Measurements from ENCODE around the gene ZSWIM6. TPM values are rescaled to one million over a fixed set of nuclear protein-coding genes. Genes with fewer than 3 reads are reported as not detected.

Gene ZSWIM6
- total RNA-seq, 6 experiments from 2014 or later, result 9.7 to 13.5 (median 11.7) TPM

DNA sequence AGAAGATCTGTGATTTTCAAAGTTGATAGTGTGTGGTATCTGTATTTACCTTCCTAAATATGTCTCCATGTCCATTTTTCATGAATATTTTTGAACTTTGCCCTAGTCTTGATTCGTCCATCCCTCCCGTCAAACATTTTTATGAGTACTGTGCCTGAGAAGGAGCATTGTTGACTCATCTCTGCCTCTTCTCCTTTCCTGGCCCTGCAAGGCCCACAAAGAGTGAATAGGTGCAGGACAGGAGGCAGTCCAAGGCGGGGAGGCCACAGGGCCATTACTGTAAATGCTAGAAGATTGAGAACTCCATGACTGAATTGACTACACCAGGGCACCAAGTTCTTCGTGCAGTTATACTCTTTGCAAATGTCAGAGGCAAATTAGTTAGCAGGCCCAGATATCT, 200.9 kb downstream of the ZSWIM6 start:
- Mint-ChIP-seq H3K27ac (no peak overlapping the region), H3K4me3 (no peak overlapping the region), H3K36me3 (ENCODE audit: low read depth) (peaks cover 34% of the 10 kb centered on the region), H3K9me3 (no peaks in the 10 kb centered on the region), H3K27me3 (ENCODE audit: insufficient read depth) (peaks cover 1% of the 10 kb centered on the region), H3K4me1 (ENCODE audit: low read depth) (peaks cover 12% of the 10 kb centered on the region; the same call in 1 of the 2 replicates)
- TF ChIP-seq, protein P1, sequence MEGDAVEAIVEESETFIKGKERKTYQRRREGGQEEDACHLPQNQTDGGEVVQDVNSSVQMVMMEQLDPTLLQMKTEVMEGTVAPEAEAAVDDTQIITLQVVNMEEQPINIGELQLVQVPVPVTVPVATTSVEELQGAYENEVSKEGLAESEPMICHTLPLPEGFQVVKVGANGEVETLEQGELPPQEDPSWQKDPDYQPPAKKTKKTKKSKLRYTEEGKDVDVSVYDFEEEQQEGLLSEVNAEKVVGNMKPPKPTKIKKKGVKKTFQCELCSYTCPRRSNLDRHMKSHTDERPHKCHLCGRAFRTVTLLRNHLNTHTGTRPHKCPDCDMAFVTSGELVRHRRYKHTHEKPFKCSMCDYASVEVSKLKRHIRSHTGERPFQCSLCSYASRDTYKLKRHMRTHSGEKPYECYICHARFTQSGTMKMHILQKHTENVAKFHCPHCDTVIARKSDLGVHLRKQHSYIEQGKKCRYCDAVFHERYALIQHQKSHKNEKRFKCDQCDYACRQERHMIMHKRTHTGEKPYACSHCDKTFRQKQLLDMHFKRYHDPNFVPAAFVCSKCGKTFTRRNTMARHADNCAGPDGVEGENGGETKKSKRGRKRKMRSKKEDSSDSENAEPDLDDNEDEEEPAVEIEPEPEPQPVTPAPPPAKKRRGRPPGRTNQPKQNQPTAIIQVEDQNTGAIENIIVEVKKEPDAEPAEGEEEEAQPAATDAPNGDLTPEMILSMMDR (IDR thresholded peaks at IDR 0.05), result no peak
- DNase-seq, result no peak

DNA sequence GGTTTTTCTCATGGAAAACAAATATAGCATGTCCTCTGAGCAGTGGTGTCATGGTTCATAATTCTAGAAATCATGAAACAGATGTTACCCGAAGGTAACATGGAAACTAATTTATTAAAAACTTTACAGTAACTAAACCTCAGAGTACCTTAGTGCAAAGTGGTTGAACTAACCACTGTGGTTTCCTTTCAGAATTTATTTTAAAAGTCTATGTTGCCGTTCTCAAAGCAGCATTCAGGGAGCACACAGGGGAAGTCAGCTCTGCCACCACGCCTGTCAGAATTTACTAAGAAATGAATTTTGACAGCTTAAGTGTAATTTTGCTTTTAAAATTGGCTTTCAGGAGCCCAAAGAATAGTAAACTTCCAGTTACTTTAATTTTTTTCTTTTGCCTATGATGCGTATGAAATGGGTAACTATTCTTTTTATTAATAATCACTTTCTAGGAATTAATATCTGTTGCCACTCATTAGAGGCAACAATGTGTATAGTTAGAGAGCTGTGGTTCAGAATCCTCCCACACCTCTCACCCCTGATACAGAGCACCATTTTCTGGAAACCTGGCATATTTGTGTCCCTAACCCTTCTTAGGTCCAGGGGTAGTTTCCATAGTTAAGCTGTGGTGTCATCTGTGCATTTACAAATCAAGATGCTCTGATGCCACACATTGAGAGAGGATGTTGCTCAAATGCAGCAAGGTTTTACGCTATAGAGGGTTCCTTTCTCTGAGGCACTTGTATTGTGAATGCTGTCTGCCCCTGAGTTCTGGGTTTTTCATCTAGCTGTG, 202.6 kb downstream of the ZSWIM6 start:
- peaks cover 12% of the 10 kb centered on the region; the same call in 1 of the 2 replicates for H3K4me1 Mint-ChIP-seq (ENCODE audit: low read depth)
- no peak overlapping the region for H3K4me3 Mint-ChIP-seq
- DNase-seq, result no peak
- TF ChIP-seq, protein P1 (IDR thresholded peaks at IDR 0.05), result no peak
- H3K27me3 Mint-ChIP-seq (ENCODE audit: insufficient read depth), result peaks cover 2% of the 10 kb centered on the region
- no peak overlapping the region for H3K27ac Mint-ChIP-seq
- H3K9me3 Mint-ChIP-seq, result no peaks in the 10 kb centered on the region
- H3K36me3 Mint-ChIP-seq (ENCODE audit: low read depth), result peaks cover 43% of the 10 kb centered on the region

DNA sequence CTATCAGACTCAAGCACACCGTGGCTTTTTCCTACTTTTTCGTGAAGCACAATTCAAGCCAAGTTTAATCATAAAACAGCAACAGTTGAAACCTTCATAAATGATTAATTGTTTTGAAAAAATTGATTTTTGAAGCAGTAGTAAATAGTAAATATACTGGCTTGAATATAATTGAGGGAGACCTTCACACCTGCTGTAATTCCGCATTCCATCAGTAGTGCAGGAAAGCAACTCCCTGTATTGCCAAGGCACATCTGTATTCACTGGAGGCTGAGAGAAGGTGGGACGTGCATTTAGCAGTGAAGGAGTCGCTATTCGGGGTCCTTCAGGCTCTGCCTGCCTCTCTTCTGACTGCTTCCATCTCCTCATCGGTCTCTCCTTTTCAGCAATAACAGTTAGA, 203.8 kb downstream of the ZSWIM6 start:
- no peaks in the 10 kb centered on the region for H3K9me3 Mint-ChIP-seq
- H3K4me3 Mint-ChIP-seq, result no peak overlapping the region
- peaks cover 40% of the 10 kb centered on the region for H3K36me3 Mint-ChIP-seq (ENCODE audit: low read depth)
- H3K27ac Mint-ChIP-seq, result no peak overlapping the region
- no peak for DNase-seq
- TF ChIP-seq, protein P1 (IDR thresholded peaks at IDR 0.05), result no peak
- peaks cover 2% of the 10 kb centered on the region for H3K27me3 Mint-ChIP-seq (ENCODE audit: insufficient read depth)
- peaks cover 12% of the 10 kb centered on the region; the same call in 1 of the 2 replicates for H3K4me1 Mint-ChIP-seq (ENCODE audit: low read depth)

DNA sequence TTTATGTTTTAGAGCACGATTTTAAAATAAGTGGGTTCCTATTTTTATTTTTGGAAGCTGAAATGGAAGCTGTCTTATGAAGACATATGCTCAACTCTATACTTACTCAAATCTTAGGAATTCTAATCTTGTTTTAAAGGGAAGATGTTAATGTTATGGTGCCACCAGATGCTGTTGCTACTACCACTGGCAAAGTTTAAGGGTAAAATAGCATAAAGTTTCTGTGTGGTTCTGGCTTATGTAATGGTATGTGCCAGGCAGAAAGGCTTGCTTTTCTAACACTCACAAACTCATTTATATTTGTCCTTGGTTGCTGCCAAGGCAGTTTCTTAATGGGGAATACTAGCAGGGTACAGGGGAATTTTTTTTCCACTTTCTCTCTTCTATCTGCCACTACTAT, 204.9 kb downstream of the ZSWIM6 start:
- H3K27ac Mint-ChIP-seq, result no peak overlapping the region
- H3K4me1 Mint-ChIP-seq (ENCODE audit: low read depth), result peaks cover 12% of the 10 kb centered on the region; the same call in 1 of the 2 replicates
- H3K4me3 Mint-ChIP-seq, result no peak overlapping the region
- TF ChIP-seq, protein P1 (IDR thresholded peaks at IDR 0.05), result no peak
- no peak for DNase-seq
- H3K9me3 Mint-ChIP-seq, result no peaks in the 10 kb centered on the region; the same call in 1 of the 2 replicates
- peaks cover 42% of the 10 kb centered on the region for H3K36me3 Mint-ChIP-seq (ENCODE audit: low read depth)
- peaks cover 1% of the 10 kb centered on the region for H3K27me3 Mint-ChIP-seq (ENCODE audit: insufficient read depth)

DNA sequence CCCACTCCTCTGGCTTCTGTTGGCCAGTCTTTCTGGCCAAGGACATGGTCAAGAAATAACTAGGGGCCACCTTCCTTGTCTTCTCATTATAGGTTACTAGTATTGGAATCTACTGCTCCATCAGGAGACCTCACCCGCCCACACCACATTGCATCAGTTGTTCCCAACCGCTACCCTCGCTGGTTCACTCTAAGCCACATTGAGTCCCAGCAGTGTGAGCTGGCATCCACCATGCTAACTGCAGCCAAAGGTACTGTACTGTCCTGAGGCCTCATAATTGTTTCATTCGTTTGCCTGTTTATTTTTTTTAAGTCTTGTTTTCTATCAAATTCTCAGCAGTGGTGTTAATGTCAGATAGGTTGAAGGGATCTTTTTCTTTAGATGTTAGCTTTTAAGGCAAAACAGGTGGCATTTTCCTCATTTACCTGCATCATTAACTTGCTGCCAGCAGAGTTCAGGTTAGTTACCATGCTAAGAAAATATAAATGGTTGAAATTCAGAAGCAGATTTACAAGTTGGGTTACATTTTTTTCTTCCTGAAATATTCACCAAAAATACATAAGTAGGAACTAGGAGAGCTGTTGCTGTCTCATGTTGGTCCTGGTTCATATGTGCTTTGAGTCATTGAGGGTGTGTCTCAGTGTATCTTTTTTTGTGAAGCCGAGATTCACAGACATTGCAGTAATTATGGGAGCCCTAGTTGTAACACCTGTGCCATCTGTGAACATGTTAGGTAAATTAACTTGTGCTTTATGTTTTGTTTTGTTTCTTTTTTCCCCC, 206.9 kb downstream of the ZSWIM6 start:
- Mint-ChIP-seq H3K4me3 (no peak overlapping the region), H3K9me3 (peaks cover 9% of the 10 kb centered on the region), H3K27me3 (ENCODE audit: insufficient read depth) (peaks cover 1% of the 10 kb centered on the region), H3K4me1 (ENCODE audit: low read depth) (no peaks in the 10 kb centered on the region), H3K36me3 (ENCODE audit: low read depth) (peaks cover 50% of the 10 kb centered on the region), H3K27ac (no peak overlapping the region)
- DNase-seq, result no peak
- TF ChIP-seq, protein P1 (IDR thresholded peaks at IDR 0.05), result no peak
